Measurements from ENCODE around the gene ALK.

The ALK gene

GRCh38 chr2:29236074-29236473 is 685.3 kb downstream of the ALK start:
- no peak for DNase-seq

- no peak for DNase-seq
These were observed 686.0 kb downstream of the ALK start for GRCh38 chr2:29235411-29235810.

GRCh38 chr2:29233428-29233827 is 688.0 kb downstream of the ALK start:
- no peak for DNase-seq

- DNase-seq: no peak
These were observed 689.3 kb downstream of the ALK start for GRCh38 chr2:29232041-29232440.

GRCh38 chr2:29229640-29230039 is 691.7 kb downstream of the ALK start:
- DNase-seq: no peak

- DNase-seq: no peak
These were observed 692.4 kb downstream of the ALK start for GRCh38 chr2:29228947-29229346.

- DNase-seq: no peak
These were observed 693.3 kb downstream of the ALK start for GRCh38 chr2:29227935-29228675.

GRCh38 chr2:29226808-29227207 is 694.6 kb downstream of the ALK start:
- no peak for DNase-seq

- no peak for DNase-seq
These were observed 695.0 kb downstream of the ALK start for GRCh38 chr2:29226375-29226774.

GRCh38 chr2:29225814-29226213 is 695.6 kb downstream of the ALK start:
- DNase-seq: no peak

GRCh38 chr2:29224693-29225551 is 696.5 kb downstream of the ALK start:
- DNase-seq: no peak

- peak in 11 of 58 donors; percentile 4 to 39 (median 11) for DNase-seq
These were observed 697.3 kb downstream of the ALK start for GRCh38 chr2:29223851-29224692.

GRCh38 chr2:29223257-29223656 is 698.1 kb downstream of the ALK start:
- DNase-seq: no peak

GRCh38 chr2:29222381-29223179 is 698.8 kb downstream of the ALK start:
- no peak for DNase-seq

- DNase-seq: no peak
These were observed 700.7 kb downstream of the ALK start for GRCh38 chr2:29220506-29221270.

GRCh38 chr2:29219374-29219773 is 702.0 kb downstream of the ALK start:
- no peak for DNase-seq

- no peak for DNase-seq
These were observed 702.7 kb downstream of the ALK start for GRCh38 chr2:29218550-29219125.

GRCh38 chr2:29218071-29218470 is 703.3 kb downstream of the ALK start:
- DNase-seq: no peak

GRCh38 chr2:29216609-29216909 is 704.8 kb downstream of the ALK start:
- DNase-seq: no peak
